SKM-1 treated with dmso at 0.1 percent for 144 hours (cell line): ENCODE data around the gene BEGAIN.

Experiments used
- DNase-seq: peaks from one replicate; lab custom pipeline; 2025; ENCODE audit not compliant: unreplicated experiment; lab: John Stamatoyannopoulos, UW

Gene BEGAIN

DNA sequence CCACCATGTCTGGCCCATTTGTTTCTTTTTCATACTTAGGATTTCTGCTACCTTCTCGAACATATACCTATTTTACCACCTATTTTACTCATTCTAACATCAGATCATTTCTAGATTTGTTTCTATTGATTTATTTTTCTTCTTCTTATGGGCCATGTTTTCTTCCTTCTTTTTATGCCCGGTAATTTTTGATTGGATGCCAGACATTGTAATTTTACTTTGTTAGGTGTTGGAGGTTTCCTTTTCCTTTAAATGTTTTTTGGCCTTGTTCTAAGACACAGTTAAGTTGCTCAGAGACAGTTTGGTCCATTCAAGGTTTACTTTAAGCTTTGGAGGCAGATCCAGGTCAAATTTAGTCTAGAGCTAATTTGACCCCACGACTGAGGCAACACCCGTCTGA, 14.7 kb upstream of the BEGAIN start:
- DNase-seq = no peak

DNA sequence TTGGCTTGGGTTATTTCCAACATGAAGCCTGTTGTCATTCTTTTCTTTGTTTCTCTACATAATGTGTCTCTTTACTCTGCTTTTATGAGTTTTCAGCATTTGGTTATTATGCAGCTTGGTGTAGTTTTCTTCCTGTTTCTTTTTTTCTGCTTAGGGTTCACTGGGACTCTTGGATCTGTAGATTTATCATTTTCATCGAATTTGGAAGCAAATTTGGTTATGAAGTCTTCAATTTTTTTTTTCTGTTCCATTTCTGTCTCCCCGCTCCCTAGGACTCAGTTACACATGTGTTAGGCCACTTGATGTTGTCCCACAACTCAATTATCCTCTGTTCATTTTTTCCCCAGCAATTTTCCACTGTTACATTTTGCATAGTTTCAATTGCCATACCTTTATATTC, 13.8 kb upstream of the BEGAIN start:
- no peak for DNase-seq

GRCh38 chr14:100599981-100600380, 12.8 kb upstream of the BEGAIN start:
- no peak for DNase-seq

GRCh38 chr14:100594625-100594951, 7.4 kb upstream of the BEGAIN start:
- no peak for DNase-seq

- no peak for DNase-seq
Observed at GRCh38 chr14:100593751-100594624, 6.8 kb upstream of the BEGAIN start.

- DNase-seq = no peak
Observed at GRCh38 chr14:100592972-100593371, 5.8 kb upstream of the BEGAIN start.

DNA sequence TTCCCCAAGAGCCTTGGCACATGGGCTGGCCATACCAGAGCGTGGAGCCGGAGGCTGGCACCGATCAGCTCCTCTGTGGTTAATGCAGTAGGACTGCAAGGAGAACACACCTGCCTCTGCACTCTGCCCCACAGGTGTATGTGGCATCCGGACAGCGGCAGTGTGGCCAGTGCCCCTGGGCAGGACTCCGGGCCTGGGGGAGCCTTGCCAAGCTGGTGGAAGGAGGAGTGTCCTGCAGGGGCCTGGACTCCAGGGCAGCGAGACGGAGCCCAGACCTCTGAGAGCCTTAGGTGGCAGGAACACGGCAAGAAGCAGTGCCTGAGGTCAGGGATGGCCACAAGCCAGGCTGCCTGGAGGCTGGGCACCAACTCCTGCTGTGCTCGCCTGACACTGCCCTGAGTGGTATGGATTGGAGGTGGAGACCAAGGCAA, 5.3 kb upstream of the BEGAIN start:
- DNase-seq = no peak

- no peak for DNase-seq
Observed at GRCh38 chr14:100591453-100592371, 4.5 kb upstream of the BEGAIN start.

- DNase-seq = no peak
Observed at GRCh38 chr14:100590726-100591452, 3.7 kb upstream of the BEGAIN start.

DNA sequence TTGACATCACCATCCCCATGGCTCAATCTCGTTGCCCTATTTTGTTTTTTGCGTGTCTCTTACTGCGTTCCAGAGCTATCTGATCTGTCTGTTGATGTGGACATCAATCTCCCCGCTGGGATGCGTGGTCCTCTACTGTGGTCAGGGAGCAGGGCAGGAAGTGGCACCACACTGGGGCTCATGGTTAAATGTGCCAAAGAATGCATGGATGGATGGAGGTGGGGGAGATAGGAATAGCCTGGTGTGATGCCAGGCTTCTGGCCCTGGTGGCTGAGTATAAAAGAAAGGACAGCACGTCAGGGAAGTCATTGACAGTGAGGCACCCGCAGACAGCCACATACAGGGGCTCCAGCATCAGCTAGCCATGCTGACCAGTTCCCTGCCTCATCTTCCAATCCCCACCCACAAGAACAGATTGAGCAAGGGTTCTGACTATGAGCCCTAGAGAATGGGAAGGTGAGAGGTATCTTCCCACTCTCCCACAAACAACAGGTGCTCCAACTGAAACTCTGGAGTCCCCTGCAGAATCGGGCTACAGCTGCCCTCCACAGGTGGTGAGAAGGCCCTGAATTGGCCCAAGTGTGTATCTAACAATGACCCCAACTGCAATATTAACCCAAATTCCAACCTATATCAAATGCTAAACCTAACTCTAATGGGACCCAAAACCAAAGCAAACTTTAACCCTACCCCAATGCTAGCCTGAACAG, 2.7 kb upstream of the BEGAIN start:
- no peak for DNase-seq

GRCh38 chr14:100589071-100589759, 2.0 kb upstream of the BEGAIN start:
- DNase-seq = no peak

- no peak for DNase-seq
Observed at GRCh38 chr14:100588671-100589070, 1.5 kb upstream of the BEGAIN start.

DNA sequence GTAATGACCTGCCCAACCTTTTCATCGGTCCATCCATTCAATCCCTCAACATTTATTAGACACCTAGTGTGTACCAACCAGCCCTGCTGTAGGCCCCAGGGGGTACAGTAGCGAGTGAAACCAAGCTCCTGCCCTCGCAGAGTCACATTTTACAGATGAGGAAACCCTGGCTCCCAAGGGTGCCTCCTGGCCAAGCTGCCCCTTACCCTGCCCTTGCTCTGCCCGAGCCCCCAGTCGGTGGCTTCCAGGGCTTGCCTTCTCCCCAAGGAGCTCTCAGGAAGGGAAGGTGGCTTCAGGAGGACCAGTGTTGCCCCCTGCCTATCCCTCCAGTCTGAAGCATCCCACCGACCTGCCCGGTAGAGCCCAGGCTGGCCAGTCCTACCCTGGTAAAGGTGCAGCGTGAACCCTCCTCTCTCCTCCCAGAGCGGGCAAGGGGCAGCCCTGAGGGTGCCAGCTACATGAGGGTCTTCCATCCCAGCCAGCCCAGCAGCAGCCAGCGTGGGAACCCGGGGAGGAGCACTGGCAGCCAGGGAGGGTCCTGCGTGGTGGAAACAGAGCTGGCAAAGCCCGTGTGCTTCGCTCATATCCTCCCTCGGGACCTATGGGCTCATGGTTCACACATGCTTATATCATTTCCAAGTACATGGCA, 670 bp upstream of the BEGAIN start:
- DNase-seq = no peak

DNA sequence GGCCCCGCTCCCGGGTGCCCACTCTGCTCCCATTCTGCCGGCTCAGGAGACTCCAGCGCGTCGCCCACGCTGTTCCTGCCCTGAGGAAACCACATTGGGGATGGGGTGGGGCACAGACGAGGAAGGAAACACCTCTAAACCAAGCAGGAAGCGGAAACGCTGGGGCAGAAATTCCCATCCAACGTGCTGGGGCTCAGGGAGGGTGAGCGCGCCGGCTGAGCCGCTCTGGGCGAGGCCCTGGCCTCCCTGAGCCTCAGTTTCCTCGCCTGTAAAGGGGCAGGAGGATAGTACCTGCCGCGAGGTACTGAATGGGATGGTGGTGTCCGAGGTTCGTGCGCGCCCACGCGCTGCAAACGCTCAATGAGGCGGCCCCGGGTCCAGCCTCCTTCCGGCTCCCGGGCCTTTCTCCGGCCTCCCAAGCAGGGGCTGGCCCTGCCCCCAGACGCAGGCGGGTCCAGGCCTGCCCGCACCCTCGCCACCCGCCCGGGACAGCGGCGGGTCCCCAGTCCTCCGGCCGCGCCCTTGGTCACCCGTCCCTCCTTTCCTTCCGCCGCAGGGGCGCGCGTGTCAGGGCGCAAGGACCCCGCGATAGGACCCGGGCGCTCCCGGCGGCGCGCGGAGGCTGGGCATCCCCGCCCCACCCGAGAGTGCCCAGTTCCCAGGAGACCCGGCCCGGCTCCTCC, 673 bp downstream of the BEGAIN start:
- DNase-seq = no peak

DNA sequence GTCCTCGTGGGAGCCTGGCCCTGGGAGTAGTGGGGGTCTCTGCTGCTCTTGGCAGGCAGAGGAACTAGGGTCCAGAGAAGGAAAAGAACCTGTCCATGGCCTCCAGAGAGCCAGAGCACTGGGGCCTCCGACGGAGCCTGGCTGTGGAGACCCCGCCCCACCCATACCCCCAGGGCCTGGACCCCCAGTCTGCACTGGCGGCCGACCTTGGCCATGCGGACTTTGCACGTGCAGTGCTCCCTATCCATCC, 1.1 kb downstream of the BEGAIN start:
- no peak for DNase-seq

- no peak for DNase-seq
Observed at GRCh38 chr14:100585448-100586152, 1.6 kb downstream of the BEGAIN start.

DNA sequence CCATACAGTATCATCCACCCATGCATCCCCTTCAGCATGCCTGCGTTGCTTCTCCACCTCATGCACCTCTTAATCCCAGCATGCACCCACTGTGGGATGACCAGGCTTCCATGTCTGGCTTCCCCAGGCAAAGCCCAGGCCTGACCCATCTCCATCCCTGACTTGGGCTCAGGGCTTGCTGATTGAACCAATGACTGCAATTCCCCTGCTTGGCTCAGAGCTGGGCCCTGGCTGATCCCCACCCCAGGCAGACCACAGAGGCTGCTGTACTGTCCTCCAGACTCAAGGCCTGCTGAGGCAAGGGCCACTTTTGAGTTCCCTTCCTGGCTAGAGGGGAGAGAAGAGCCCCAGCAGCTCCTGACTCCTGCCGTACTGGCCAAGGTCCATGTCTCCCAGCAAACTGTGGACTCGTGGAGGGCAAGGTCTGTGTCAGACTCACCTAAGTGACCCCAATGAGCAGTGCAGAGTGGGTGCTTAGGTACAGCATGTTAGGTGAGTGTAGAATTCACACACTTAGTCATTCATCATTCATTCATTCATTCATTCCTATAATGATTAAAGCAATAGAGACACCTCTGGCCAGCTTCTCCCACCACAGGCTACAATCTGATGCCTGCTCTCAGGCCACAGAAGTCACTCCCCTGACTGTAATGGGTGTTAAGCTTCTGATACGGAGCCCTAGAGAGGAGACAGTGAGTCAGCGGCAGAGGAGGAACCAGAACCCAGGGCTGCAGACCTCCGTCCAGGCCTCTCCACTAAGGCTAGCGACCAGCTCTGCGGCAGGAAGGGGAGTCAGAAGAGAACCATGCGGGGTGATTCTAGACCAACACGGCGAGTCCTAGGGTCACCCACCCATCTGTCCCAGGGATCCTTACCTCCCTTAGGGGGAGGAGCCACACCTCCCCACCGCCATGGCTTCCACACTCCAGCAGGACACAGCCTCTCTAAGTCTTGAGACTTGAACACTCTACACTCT, 2.9 kb downstream of the BEGAIN start:
- DNase-seq = no peak

- DNase-seq = no peak
Observed at GRCh38 chr14:100583245-100583644, 4.0 kb downstream of the BEGAIN start.
